ENCODE results near the gene PRKCH.
A peak's percentile ranks its signal among the peaks of the same experiment; 100 is the strongest.

The PRKCH gene

GRCh38 chr14:61433828-61434227 is 112.4 kb downstream of the PRKCH start:
- H3K4me2 ChIP-seq (ENCODE audit: low read length, poor library complexity, severe bottlenecking): no peak overlapping the region
- no peak overlapping the region for H3K14ac ChIP-seq (ENCODE audit: low read length in 2 of 2)
- no peak overlapping the region for H4K8ac ChIP-seq (ENCODE audit: low read length)
- WGBS: 60% methylated on average over 1 of the region's 1 CpG
- H3K4me1 ChIP-seq (ENCODE audit: control insufficient read depth, insufficient read depth, low read depth, low read length): peaks cover 1% of the 10 kb centered on the region
- no peak overlapping the region for H3K4me3 ChIP-seq (ENCODE audit: insufficient read depth in 1 of 2, low read depth in 1 of 2, low read length in 2 of 2)
- H3K36me3 ChIP-seq (ENCODE audit: control insufficient read depth in 1 of 2, insufficient read depth in 2 of 2, low read depth in 1 of 2, low read length in 2 of 2): no peaks in the 10 kb centered on the region
- no peak overlapping the region for H2BK5ac ChIP-seq (ENCODE audit: low read depth, low read length, poor library complexity, severe bottlenecking)
- peaks cover 0 to 25% of the 10 kb centered on the region in 2 experiments for H3K27me3 ChIP-seq (ENCODE audit: control insufficient read depth in 1 of 2, insufficient read depth in 1 of 2, low read length in 2 of 2)
- H3K9ac ChIP-seq (ENCODE audit: low read length): no peak overlapping the region
- H2BK12ac ChIP-seq (ENCODE audit: low read length in 2 of 2): no peak overlapping the region
- no peak overlapping the region for H3K27ac ChIP-seq (ENCODE audit: low read length, poor library complexity, severe bottlenecking)
- no peak overlapping the region for H2AFZ ChIP-seq (ENCODE audit: low read depth, low read length)
- no peaks in the 10 kb centered on the region for H3K9me3 ChIP-seq (ENCODE audit: control insufficient read depth, low read length)
- no peak overlapping the region for H2BK120ac ChIP-seq (ENCODE audit: low read depth, low read length)
- no peak for DNase-seq
- H3K4ac ChIP-seq (ENCODE audit: low read depth in 1 of 2, low read length in 2 of 2): no peak overlapping the region
- no peak overlapping the region for H4K91ac ChIP-seq (ENCODE audit: low read length)
- H2BK15ac ChIP-seq (ENCODE audit: low read depth, poor library complexity, severe bottlenecking): no peak overlapping the region
- H3K18ac ChIP-seq (ENCODE audit: low read depth in 1 of 2, low read length in 2 of 2): no peak overlapping the region
- H3K23ac ChIP-seq (ENCODE audit: low read length in 2 of 2): no peak overlapping the region
- no peaks in the 10 kb centered on the region for H3K79me1 ChIP-seq (replicated peaks; ENCODE audit: low read length, poor library complexity, severe bottlenecking)
- no peak overlapping the region for H2AK5ac ChIP-seq (ENCODE audit: low read length, severe bottlenecking)

- Histone ChIP-seq H3K27me3 (ENCODE audit: control insufficient read depth in 1 of 2, insufficient read depth in 1 of 2, low read length in 2 of 2) (peaks cover 0 to 25% of the 10 kb centered on the region in 2 experiments), H3K36me3 (ENCODE audit: control insufficient read depth in 1 of 2, insufficient read depth in 2 of 2, low read depth in 1 of 2, low read length in 2 of 2) (no peaks in the 10 kb centered on the region)
- WGBS: 99% methylated on average over 3 of the region's 3 CpGs
Observed at GRCh38 chr14:61434311-61434710, 112.9 kb downstream of the PRKCH start.

GRCh38 chr14:61435563-61436337 is 114.4 kb downstream of the PRKCH start:
- Histone ChIP-seq H3K14ac (ENCODE audit: low read length in 2 of 2) (no peak overlapping the region), H3K27ac (ENCODE audit: low read length, poor library complexity, severe bottlenecking) (no peak overlapping the region), H2BK120ac (ENCODE audit: low read depth, low read length) (no peak overlapping the region), H3K4me3 (ENCODE audit: insufficient read depth in 1 of 2, low read depth in 1 of 2, low read length in 2 of 2) (no peak overlapping the region), H2BK15ac (ENCODE audit: low read depth, poor library complexity, severe bottlenecking) (no peak overlapping the region), H4K91ac (ENCODE audit: low read length) (no peak overlapping the region), H3K18ac (ENCODE audit: low read depth in 1 of 2, low read length in 2 of 2) (no peak overlapping the region), H2BK12ac (ENCODE audit: low read length in 2 of 2) (no peak overlapping the region), H3K4me2 (ENCODE audit: low read length, poor library complexity, severe bottlenecking) (no peak overlapping the region), H3K4ac (ENCODE audit: low read depth in 1 of 2, low read length in 2 of 2) (no peak overlapping the region), H2BK5ac (ENCODE audit: low read depth, low read length, poor library complexity, severe bottlenecking) (no peak overlapping the region), H3K4me1 (ENCODE audit: control insufficient read depth, insufficient read depth, low read depth, low read length) (peaks cover 5% of the 10 kb centered on the region), H3K27me3 (ENCODE audit: control insufficient read depth in 1 of 2, insufficient read depth in 1 of 2, low read length in 2 of 2) (peaks cover 0 to 22% of the 10 kb centered on the region in 2 experiments), H3K9ac (ENCODE audit: low read length) (no peak overlapping the region), H3K9me3 (ENCODE audit: control insufficient read depth, low read length) (no peaks in the 10 kb centered on the region), H2AK5ac (ENCODE audit: low read length, severe bottlenecking) (no peak overlapping the region), H3K23ac (ENCODE audit: low read length in 2 of 2) (no peak overlapping the region), H2AFZ (ENCODE audit: low read depth, low read length) (no peak overlapping the region), H3K36me3 (ENCODE audit: control insufficient read depth in 1 of 2, insufficient read depth in 2 of 2, low read depth in 1 of 2, low read length in 2 of 2) (no peaks in the 10 kb centered on the region), H3K79me1 (replicated peaks; ENCODE audit: low read length, poor library complexity, severe bottlenecking) (no peaks in the 10 kb centered on the region), H4K8ac (ENCODE audit: low read length) (no peak overlapping the region)
- peak; percentile 11 for DNase-seq
- WGBS: 67% methylated on average over 2 of the region's 4 CpGs

More at GRCh38 chr14:61434311-61434710, 112.9 kb downstream of the PRKCH start:
- Histone ChIP-seq H2BK120ac (ENCODE audit: low read depth, low read length) (no peak overlapping the region), H2BK15ac (ENCODE audit: low read depth, poor library complexity, severe bottlenecking) (no peak overlapping the region), H3K4me3 (ENCODE audit: insufficient read depth in 1 of 2, low read depth in 1 of 2, low read length in 2 of 2) (no peak overlapping the region), H2AFZ (ENCODE audit: low read depth, low read length) (no peak overlapping the region), H3K4me1 (ENCODE audit: control insufficient read depth, insufficient read depth, low read depth, low read length) (peaks cover 2% of the 10 kb centered on the region), H3K27ac (ENCODE audit: low read length, poor library complexity, severe bottlenecking) (no peak overlapping the region), H3K14ac (ENCODE audit: low read length in 2 of 2) (no peak overlapping the region), H2BK5ac (ENCODE audit: low read depth, low read length, poor library complexity, severe bottlenecking) (no peak overlapping the region), H4K8ac (ENCODE audit: low read length) (no peak overlapping the region), H2AK5ac (ENCODE audit: low read length, severe bottlenecking) (no peak overlapping the region), H3K18ac (ENCODE audit: low read depth in 1 of 2, low read length in 2 of 2) (no peak overlapping the region), H3K23ac (ENCODE audit: low read length in 2 of 2) (no peak overlapping the region), H3K9ac (ENCODE audit: low read length) (no peak overlapping the region), H4K91ac (ENCODE audit: low read length) (no peak overlapping the region), H3K9me3 (ENCODE audit: control insufficient read depth, low read length) (no peaks in the 10 kb centered on the region), H3K79me1 (replicated peaks; ENCODE audit: low read length, poor library complexity, severe bottlenecking) (no peaks in the 10 kb centered on the region), H3K4ac (ENCODE audit: low read depth in 1 of 2, low read length in 2 of 2) (no peak overlapping the region), H2BK12ac (ENCODE audit: low read length in 2 of 2) (no peak overlapping the region), H3K4me2 (ENCODE audit: low read length, poor library complexity, severe bottlenecking) (no peak overlapping the region)
- DNase-seq: no peak

GRCh38 chr14:61437381-61437780 is 116.0 kb downstream of the PRKCH start:
- Histone ChIP-seq H4K8ac (ENCODE audit: low read length) (no peak overlapping the region), H3K4me3 (ENCODE audit: insufficient read depth in 1 of 2, low read depth in 1 of 2, low read length in 2 of 2) (no peak overlapping the region), H3K14ac (ENCODE audit: low read length in 2 of 2) (no peak overlapping the region), H3K79me1 (replicated peaks; ENCODE audit: low read length, poor library complexity, severe bottlenecking) (no peaks in the 10 kb centered on the region), H3K9me3 (ENCODE audit: control insufficient read depth, low read length) (no peaks in the 10 kb centered on the region), H3K18ac (ENCODE audit: low read depth in 1 of 2, low read length in 2 of 2) (no peak overlapping the region), H2BK120ac (ENCODE audit: low read depth, low read length) (no peak overlapping the region), H2AK5ac (ENCODE audit: low read length, severe bottlenecking) (no peak overlapping the region), H2BK15ac (ENCODE audit: low read depth, poor library complexity, severe bottlenecking) (no peak overlapping the region), H3K4ac (ENCODE audit: low read depth in 1 of 2, low read length in 2 of 2) (no peak overlapping the region), H4K91ac (ENCODE audit: low read length) (no peak overlapping the region), H2BK5ac (ENCODE audit: low read depth, low read length, poor library complexity, severe bottlenecking) (no peak overlapping the region), H3K23ac (ENCODE audit: low read length in 2 of 2) (no peak overlapping the region), H3K27me3 (ENCODE audit: control insufficient read depth in 1 of 2, insufficient read depth in 1 of 2, low read length in 2 of 2) (peaks cover 0 to 12% of the 10 kb centered on the region in 2 experiments), H3K9ac (ENCODE audit: low read length) (no peak overlapping the region), H3K36me3 (ENCODE audit: control insufficient read depth in 1 of 2, insufficient read depth in 2 of 2, low read depth in 1 of 2, low read length in 2 of 2) (no peaks in the 10 kb centered on the region), H3K4me1 (ENCODE audit: control insufficient read depth, insufficient read depth, low read depth, low read length) (peaks cover 5% of the 10 kb centered on the region), H2AFZ (ENCODE audit: low read depth, low read length) (no peak overlapping the region), H2BK12ac (ENCODE audit: low read length in 2 of 2) (no peak overlapping the region), H3K27ac (ENCODE audit: low read length, poor library complexity, severe bottlenecking) (no peak overlapping the region), H3K4me2 (ENCODE audit: low read length, poor library complexity, severe bottlenecking) (no peak overlapping the region)
- peak; percentile 30 for DNase-seq
- 0% methylated on average over 1 of the region's 3 CpGs for WGBS

All from mesenchymal stem cell (in vitro differentiated cells and primary cell).